Mesothelial cell of epicardium (in vitro differentiated cells): Measurements from ENCODE around the gene TLCD5. TPM values are rescaled to one million over a fixed set of nuclear protein-coding genes. Genes with fewer than 3 reads are reported as not detected.

Source experiments
- DNase-seq, 2 experiments: peaks; one replicate each; pipeline ENCODE4 v3.0.0; 2021; ENCODE audit warnings: low spot score in 2 of 2; ENCODE audit not compliant: unreplicated experiment in 2 of 2
- H3K27ac Mint-ChIP-seq: 2 replicates; pipeline ENCODE4 v1.8.0; 2021; ENCODE audit warnings: mixed read lengths
- H3K27me3 Mint-ChIP-seq: 2 replicates; pipeline ENCODE4 v1.8.0; 2021; ENCODE audit warnings: low read depth, mixed read lengths
- H3K36me3 Mint-ChIP-seq: 2 replicates; pipeline ENCODE4 v1.8.0; 2021; ENCODE audit warnings: mixed read lengths
- H3K4me1 Mint-ChIP-seq: 2 replicates; pipeline ENCODE4 v1.8.0; 2021; ENCODE audit warnings: mixed read lengths
- H3K4me3 Mint-ChIP-seq: 2 replicates; pipeline ENCODE4 v1.8.0; 2021; ENCODE audit warnings: mild to moderate bottlenecking, moderate library complexity, mixed read lengths
- H3K9me3 Mint-ChIP-seq: 2 replicates; pipeline ENCODE4 v1.8.0; 2021; ENCODE audit warnings: mixed read lengths
- CTCF ChIP-seq: fragments of 200-600 bp; sonication (generic); IDR thresholded peaks from one replicate; pipeline ENCODE4 v1.5.0; 2021; ENCODE audit warnings: antibody characterized with exemption; ENCODE audit not compliant: unreplicated experiment
- total RNA-seq: library from RNA; stranded (reverse); gene quantifications from 3 replicates; pipeline ENCODE4 v1.2.1, GENCODE V29; 2021

Gene TLCD5
- total RNA-seq, 1 donor from 2014 or later = 15.6 TPM

GRCh38 chr11:120343429-120343828, 18.3 kb downstream of the TLCD5 start:
- H3K36me3 Mint-ChIP-seq = no peaks in the 10 kb centered on the region
- no peak for DNase-seq
- H3K4me3 Mint-ChIP-seq = no peak overlapping the region
- H3K27ac Mint-ChIP-seq = no peak overlapping the region
- TF ChIP-seq CTCF = no peak
- H3K4me1 Mint-ChIP-seq = peaks cover 71% of the 10 kb centered on the region
- no peaks in the 10 kb centered on the region for H3K27me3 Mint-ChIP-seq
- no peaks in the 10 kb centered on the region for H3K9me3 Mint-ChIP-seq

GRCh38 chr11:120344302-120345004, 19.4 kb downstream of the TLCD5 start:
- no peak for DNase-seq
- Mint-ChIP-seq H3K27me3 (no peaks in the 10 kb centered on the region), H3K9me3 (no peaks in the 10 kb centered on the region), H3K4me1 (peaks cover 70% of the 10 kb centered on the region), H3K4me3 (no peak overlapping the region), H3K36me3 (no peaks in the 10 kb centered on the region), H3K27ac (peak overlapping the region; percentile 62)
- TF ChIP-seq CTCF = no peak

GRCh38 chr11:120346233-120346632, 21.1 kb downstream of the TLCD5 start:
- Mint-ChIP-seq H3K4me3 (peak overlapping the region; percentile 15), H3K27ac (peak overlapping the region; percentile 98), H3K36me3 (no peaks in the 10 kb centered on the region), H3K27me3 (no peaks in the 10 kb centered on the region), H3K9me3 (no peaks in the 10 kb centered on the region), H3K4me1 (peaks cover 65% of the 10 kb centered on the region)
- DNase-seq = no peak
- no peak for TF ChIP-seq CTCF

- Mint-ChIP-seq H3K27ac (no peak overlapping the region), H3K36me3 (peaks cover 4% of the 10 kb centered on the region), H3K4me1 (peaks cover 46% of the 10 kb centered on the region), H3K4me3 (no peak overlapping the region), H3K9me3 (no peaks in the 10 kb centered on the region), H3K27me3 (no peaks in the 10 kb centered on the region)
- no peak for DNase-seq
- no peak for TF ChIP-seq CTCF
These were observed 25.5 kb downstream of the TLCD5 start for GRCh38 chr11:120350637-120351036.

- no peak for TF ChIP-seq CTCF
- peaks cover 29% of the 10 kb centered on the region for H3K4me1 Mint-ChIP-seq
- no peaks in the 10 kb centered on the region for H3K27me3 Mint-ChIP-seq
- H3K4me3 Mint-ChIP-seq = no peak overlapping the region
- no peaks in the 10 kb centered on the region for H3K9me3 Mint-ChIP-seq
- DNase-seq = no peak
- no peak overlapping the region for H3K27ac Mint-ChIP-seq
- H3K36me3 Mint-ChIP-seq = peaks cover 7% of the 10 kb centered on the region
These were observed 27.3 kb downstream of the TLCD5 start for GRCh38 chr11:120352405-120352804.
